Measurements from ENCODE around the gene UBE2N.
A peak's percentile ranks its signal among the peaks of the same experiment; 100 is the strongest.
"Not testable (repeated sequence)": the region's sequence is repeated elsewhere in the genome, so short reads cannot be mapped to it uniquely, and the experiment has no call there.

The UBE2N gene

DNA sequence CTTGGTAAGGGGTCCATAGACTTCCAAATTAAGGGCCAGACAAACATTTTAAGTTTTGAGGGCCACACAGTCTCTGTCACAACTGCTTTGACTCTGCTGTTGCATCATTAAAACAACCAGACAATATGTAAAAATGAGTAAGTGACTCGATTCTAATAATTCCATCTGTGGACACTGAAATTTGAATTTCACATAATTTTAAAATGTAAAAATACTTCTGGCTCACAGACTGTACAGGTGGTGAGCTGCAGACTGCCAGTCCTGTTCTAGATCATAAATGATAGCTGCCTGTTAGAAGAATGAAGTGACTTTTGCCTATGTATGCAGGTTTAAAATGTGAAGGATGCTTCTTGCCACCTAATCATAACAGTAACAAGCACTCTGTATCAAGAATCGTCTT, 48.3 kb downstream of the UBE2N start:
- TF ChIP-seq CTCF (IDR thresholded peaks at IDR 0.05; ENCODE audit: extremely low read depth, missing control alignments) = no peak
- no peak for DNase-seq (ENCODE audit: low spot score)

- no peak for DNase-seq (ENCODE audit: low spot score)
- no peak for TF ChIP-seq CTCF (IDR thresholded peaks at IDR 0.05; ENCODE audit: extremely low read depth, missing control alignments)
Measured at GRCh38 chr12:93390549-93391297, 51.0 kb downstream of the UBE2N start.

- TF ChIP-seq CTCF (IDR thresholded peaks at IDR 0.05; ENCODE audit: extremely low read depth, missing control alignments) = no peak
- DNase-seq (ENCODE audit: low spot score) = no peak
Measured at GRCh38 chr12:93390031-93390430, 51.7 kb downstream of the UBE2N start.

GRCh38 chr12:93387780-93388179, 54.0 kb downstream of the UBE2N start:
- DNase-seq (ENCODE audit: low spot score) = peak; percentile 34
- no peak for TF ChIP-seq CTCF (IDR thresholded peaks at IDR 0.05; ENCODE audit: extremely low read depth, missing control alignments)

DNA sequence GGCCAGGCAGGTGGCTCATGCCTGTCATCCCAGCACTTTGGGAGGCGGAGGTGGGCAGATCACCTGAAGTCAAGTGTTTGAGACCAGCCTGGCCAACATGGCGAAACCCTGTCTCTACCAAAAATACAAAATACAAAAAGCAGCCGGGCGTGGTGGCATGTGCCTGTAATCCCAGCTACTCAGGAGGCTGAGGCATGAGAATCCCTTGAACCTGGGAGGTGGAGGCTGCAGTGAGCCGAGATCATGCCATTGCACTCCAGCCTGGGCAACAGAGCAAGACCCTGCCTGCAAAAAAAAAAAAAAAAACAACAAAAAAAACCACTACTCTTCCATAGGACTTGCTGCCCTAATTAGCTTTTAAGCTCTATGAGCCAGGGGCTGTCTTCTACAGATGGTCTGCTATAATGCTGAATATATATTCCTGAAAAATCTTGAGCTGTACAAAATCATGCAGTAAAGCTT, 59.7 kb downstream of the UBE2N start:
- not testable (repeated sequence) for DNase-seq (ENCODE audit: low spot score)

GRCh38 chr12:93381161-93381975, 60.4 kb downstream of the UBE2N start:
- TF ChIP-seq CTCF (IDR thresholded peaks at IDR 0.05; ENCODE audit: extremely low read depth, missing control alignments) = no peak
- DNase-seq (ENCODE audit: low spot score) = no peak

- TF ChIP-seq CTCF (IDR thresholded peaks at IDR 0.05; ENCODE audit: extremely low read depth, missing control alignments) = no peak
- DNase-seq (ENCODE audit: low spot score) = no peak
Measured at GRCh38 chr12:93380480-93381121, 61.1 kb downstream of the UBE2N start.
